ENCODE measurements around the gene BEST2. TPM values are rescaled to one million over a fixed set of nuclear protein-coding genes. Genes with fewer than 3 reads are reported as not detected.
A peak's percentile ranks its signal among the peaks of the same experiment; 100 is the strongest.

Gene BEST2
- total RNA-seq, 1 donor from 2014 or later = not detected

- H3K27me3 Mint-ChIP-seq = no peaks in the 10 kb centered on the region
- no peaks in the 10 kb centered on the region for H3K9me3 Mint-ChIP-seq
- peaks cover 33% of the 10 kb centered on the region for H3K4me1 Mint-ChIP-seq
- no peak for DNase-seq
- CTCF ChIA-PET = interaction anchor here (1.0 to 1.6 kb wide), 3 partner anchors 16 to 58 kb away, joined by 3 to 6 read pairs (median 3); no protein-coding TSS in a partner anchor
- peaks cover 37% of the 10 kb centered on the region for H3K36me3 Mint-ChIP-seq (ENCODE audit: low read depth)
- POLR2A ChIA-PET = interaction anchor here (1.3 to 6.4 kb wide), 4 partner anchors 15 to 200 kb away, joined by 4 to 121 read pairs (median 10); partner anchors contain the start of genes GCDH and TNPO2
- H3K4me3 Mint-ChIP-seq = peak overlapping the region; percentile 99
- intact Hi-C loops (cut with micrococcal nuclease) = loop anchor here (1.0 kb wide), 2 partner anchors 57 to 68 kb away; partner anchors contain the start of genes DHPS and RNASEH2A
- ATAC-seq (ENCODE audit: low read depth) = no peak
- peak overlapping the region; percentile 95 for H3K27ac Mint-ChIP-seq
- TF ChIP-seq, protein P1, sequence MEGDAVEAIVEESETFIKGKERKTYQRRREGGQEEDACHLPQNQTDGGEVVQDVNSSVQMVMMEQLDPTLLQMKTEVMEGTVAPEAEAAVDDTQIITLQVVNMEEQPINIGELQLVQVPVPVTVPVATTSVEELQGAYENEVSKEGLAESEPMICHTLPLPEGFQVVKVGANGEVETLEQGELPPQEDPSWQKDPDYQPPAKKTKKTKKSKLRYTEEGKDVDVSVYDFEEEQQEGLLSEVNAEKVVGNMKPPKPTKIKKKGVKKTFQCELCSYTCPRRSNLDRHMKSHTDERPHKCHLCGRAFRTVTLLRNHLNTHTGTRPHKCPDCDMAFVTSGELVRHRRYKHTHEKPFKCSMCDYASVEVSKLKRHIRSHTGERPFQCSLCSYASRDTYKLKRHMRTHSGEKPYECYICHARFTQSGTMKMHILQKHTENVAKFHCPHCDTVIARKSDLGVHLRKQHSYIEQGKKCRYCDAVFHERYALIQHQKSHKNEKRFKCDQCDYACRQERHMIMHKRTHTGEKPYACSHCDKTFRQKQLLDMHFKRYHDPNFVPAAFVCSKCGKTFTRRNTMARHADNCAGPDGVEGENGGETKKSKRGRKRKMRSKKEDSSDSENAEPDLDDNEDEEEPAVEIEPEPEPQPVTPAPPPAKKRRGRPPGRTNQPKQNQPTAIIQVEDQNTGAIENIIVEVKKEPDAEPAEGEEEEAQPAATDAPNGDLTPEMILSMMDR (IDR thresholded peaks at IDR 0.05) = no peak
Observed at GRCh38 chr19:12737835-12738351, 13.7 kb upstream of the BEST2 start.

DNA sequence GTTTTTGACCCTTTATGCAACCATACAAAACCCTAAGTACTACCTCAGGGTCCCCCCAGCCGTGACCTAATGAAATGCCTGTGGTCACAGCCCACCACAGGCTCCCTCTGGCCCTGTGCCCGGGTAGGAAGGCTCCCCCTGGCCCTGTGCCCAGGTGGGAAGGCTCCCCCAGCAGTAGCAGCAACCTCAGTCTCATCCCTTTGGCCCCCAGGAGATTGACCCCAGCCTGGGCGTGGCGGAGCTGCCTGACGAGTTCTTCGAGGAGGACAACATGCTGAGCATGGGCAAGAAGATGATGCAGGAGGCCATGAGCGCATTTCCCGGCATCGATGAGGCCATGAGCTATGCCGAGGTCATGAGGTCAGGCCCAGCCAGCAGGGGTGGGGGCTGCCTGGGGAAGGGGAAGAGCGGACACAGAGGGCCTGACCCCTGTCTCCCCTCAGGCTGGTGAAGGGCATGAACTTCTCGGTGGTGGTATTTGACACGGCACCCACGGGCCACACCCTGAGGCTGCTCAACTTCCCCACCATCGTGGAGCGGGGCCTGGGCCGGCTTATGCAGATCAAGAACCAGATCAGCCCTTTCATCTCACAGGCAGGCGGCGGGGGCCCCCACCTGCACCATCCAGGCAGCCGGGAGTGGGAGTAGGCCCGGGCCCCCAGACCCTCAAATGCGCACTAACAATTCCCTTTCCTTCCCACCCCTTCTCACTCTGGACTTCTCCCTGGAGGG lies 6.3 kb upstream of the BEST2 start:
- no peak overlapping the region for H3K27ac Mint-ChIP-seq
- no peaks in the 10 kb centered on the region for H3K9me3 Mint-ChIP-seq
- DNase-seq = no peak
- H3K36me3 Mint-ChIP-seq (ENCODE audit: low read depth) = peaks cover 57% of the 10 kb centered on the region
- H3K4me3 Mint-ChIP-seq = no peak overlapping the region
- POLR2A ChIA-PET = no interaction called here
- ATAC-seq (ENCODE audit: low read depth) = no peak
- H3K27me3 Mint-ChIP-seq = no peaks in the 10 kb centered on the region
- intact Hi-C loops (cut with micrococcal nuclease) = no loop called here
- CTCF ChIA-PET = no interaction called here
- H3K4me1 Mint-ChIP-seq = peaks cover 5% of the 10 kb centered on the region
- TF ChIP-seq, protein P1 (IDR thresholded peaks at IDR 0.05) = no peak

- Mint-ChIP-seq H3K9me3 (no peaks in the 10 kb centered on the region), H3K27me3 (peaks cover 12% of the 10 kb centered on the region), H3K36me3 (ENCODE audit: low read depth) (peaks cover 40% of the 10 kb centered on the region), H3K4me3 (no peak overlapping the region), H3K4me1 (peaks cover 5% of the 10 kb centered on the region), H3K27ac (no peak overlapping the region)
- TF ChIP-seq, protein P1 (IDR thresholded peaks at IDR 0.05) = no peak
- CTCF ChIA-PET = no interaction called here
- no peak for ATAC-seq (ENCODE audit: low read depth)
- POLR2A ChIA-PET = interaction anchor here (0.6 kb wide), 1 partner anchor 119 kb away, joined by 5 read pairs; no protein-coding TSS in a partner anchor
- DNase-seq = no peak
- intact Hi-C loops (cut with micrococcal nuclease) = no loop called here
Observed at GRCh38 chr19:12748489-12748888, 3.1 kb upstream of the BEST2 start.

DNA sequence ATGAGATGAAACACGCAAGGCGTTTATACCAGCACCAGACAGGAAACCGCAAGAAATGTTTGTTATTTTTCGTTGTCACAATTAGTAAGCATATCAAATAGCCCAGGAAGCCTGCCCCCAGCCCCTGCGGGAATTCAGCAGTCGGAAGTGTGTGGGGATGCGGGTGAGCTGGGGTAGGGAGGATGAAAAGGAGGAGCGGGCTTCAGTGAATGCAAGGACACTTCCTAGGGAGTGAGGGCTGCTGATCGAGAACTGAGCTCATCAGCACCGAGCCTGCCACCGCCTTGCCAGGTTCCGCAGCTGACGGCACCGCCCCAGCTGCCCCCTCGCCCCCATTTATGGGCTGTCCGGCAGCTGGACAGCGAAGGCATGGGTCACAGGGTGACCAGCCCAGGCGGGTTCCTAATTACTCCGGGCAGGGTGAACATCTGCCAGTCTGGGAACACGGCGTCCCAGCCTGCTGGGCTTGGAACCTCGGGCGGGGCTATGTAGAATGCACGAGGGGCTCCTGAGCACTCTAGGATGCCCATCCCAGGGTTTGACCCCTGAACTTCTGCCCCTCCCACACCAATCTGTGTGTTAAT lies 1.6 kb upstream of the BEST2 start:
- POLR2A ChIA-PET = interaction anchor here (0.8 kb wide), 1 partner anchor 61 kb away, joined by 3 read pairs; no protein-coding TSS in a partner anchor
- TF ChIP-seq, protein P1 (IDR thresholded peaks at IDR 0.05) = no peak
- Mint-ChIP-seq H3K36me3 (ENCODE audit: low read depth) (peaks cover 32% of the 10 kb centered on the region), H3K4me3 (no peak overlapping the region), H3K27ac (no peak overlapping the region), H3K27me3 (peaks cover 18% of the 10 kb centered on the region), H3K4me1 (peaks cover 5% of the 10 kb centered on the region), H3K9me3 (no peaks in the 10 kb centered on the region)
- CTCF ChIA-PET = interaction anchor here (1.1 to 2.1 kb wide), 2 partner anchors 11 to 13 kb away, joined by 4 to 5 read pairs; no protein-coding TSS in a partner anchor
- intact Hi-C loops (cut with micrococcal nuclease) = no loop called here
- no peak for DNase-seq
- ATAC-seq (ENCODE audit: low read depth) = no peak

DNA sequence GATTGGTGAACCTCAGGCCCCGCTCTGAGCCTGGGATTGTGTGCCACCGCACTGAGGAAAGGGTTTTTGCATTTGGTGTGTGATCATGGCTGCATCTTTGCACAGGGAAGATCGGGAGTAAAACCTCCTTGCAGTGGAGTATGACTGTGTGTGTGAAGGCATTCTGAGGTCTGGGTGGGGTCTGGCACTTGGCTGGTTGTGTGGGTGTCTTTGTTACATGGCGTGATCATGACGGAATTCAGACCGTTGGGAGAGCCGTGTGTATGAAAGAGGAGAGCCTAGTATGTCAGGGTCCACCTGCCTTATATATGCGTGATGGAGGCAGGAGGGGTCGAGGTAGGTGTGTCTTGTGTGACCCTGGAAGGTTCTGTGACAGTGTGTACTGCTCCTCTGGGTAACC lies 740 bp upstream of the BEST2 start:
- TF ChIP-seq, protein P1 (IDR thresholded peaks at IDR 0.05) = no peak
- intact Hi-C loops (cut with micrococcal nuclease) = no loop called here
- Mint-ChIP-seq H3K4me1 (peaks cover 5% of the 10 kb centered on the region), H3K27ac (no peak overlapping the region), H3K36me3 (ENCODE audit: low read depth) (peaks cover 24% of the 10 kb centered on the region), H3K9me3 (no peaks in the 10 kb centered on the region), H3K27me3 (peaks cover 21% of the 10 kb centered on the region), H3K4me3 (no peak overlapping the region)
- ATAC-seq (ENCODE audit: low read depth) (no peak), DNase-seq (no peak)
- CTCF ChIA-PET = interaction anchor here (2.1 kb wide), 1 partner anchor 12 kb away, joined by 4 read pairs; no protein-coding TSS in a partner anchor
- POLR2A ChIA-PET = no interaction called here
